HG02678 (cell line): ENCODE measurements around the gene JPH3.

ENCODE experiments used
- ATAC-seq: cut with Tn5 transposase; IDR thresholded peaks from one replicate; pipeline ENCODE4 v1.9.1; 2021; ENCODE audit warnings: mild to moderate bottlenecking, moderate library complexity; ENCODE audit not compliant: unreplicated experiment

Gene JPH3

GRCh38 chr16:87731607-87732006 lies 129.3 kb downstream of the JPH3 start:
- no peak for ATAC-seq

GRCh38 chr16:87733190-87733589 lies 130.9 kb downstream of the JPH3 start:
- ATAC-seq, result no peak

- no peak for ATAC-seq
These were observed 132.3 kb downstream of the JPH3 start for GRCh38 chr16:87734644-87735043.

- no peak for ATAC-seq
These were observed 133.1 kb downstream of the JPH3 start for GRCh38 chr16:87735270-87736007.

GRCh38 chr16:87736008-87736382 lies 133.7 kb downstream of the JPH3 start:
- ATAC-seq, result no peak

GRCh38 chr16:87739801-87740200 lies 137.5 kb downstream of the JPH3 start:
- no peak for ATAC-seq

GRCh38 chr16:87740441-87740840 lies 138.1 kb downstream of the JPH3 start:
- ATAC-seq, result no peak

- ATAC-seq, result no peak
These were observed 138.7 kb downstream of the JPH3 start for GRCh38 chr16:87740909-87741424.

- no peak for ATAC-seq
These were observed 139.6 kb downstream of the JPH3 start for GRCh38 chr16:87741700-87742415.

- no peak for ATAC-seq
These were observed 140.6 kb downstream of the JPH3 start for GRCh38 chr16:87742781-87743490.

- no peak for ATAC-seq
These were observed 142.6 kb downstream of the JPH3 start for GRCh38 chr16:87744750-87745514.

GRCh38 chr16:87746178-87746577 lies 143.9 kb downstream of the JPH3 start:
- no peak for ATAC-seq
